Erythroblast (primary cell): ENCODE results near the gene LRCOL1.

ENCODE experiments used
- DNase-seq, 2 experiments: peaks; one replicate each; lab custom pipeline; 2025; lab: John Stamatoyannopoulos, UW
- GATA1 ChIP-seq: IDR thresholded peaks from 2 replicates; pipeline ENCODE4 v1.6.1; 2011; ENCODE audit warnings: low read depth, mild to moderate bottlenecking, control low read depth, low read length, moderate library complexity
- POLR2A ChIP-seq: IDR thresholded peaks from 2 replicates; pipeline ENCODE4 v1.6.1; 2011; ENCODE audit warnings: mild to moderate bottlenecking, low read length

LRCOL1 gene

GRCh38 chr12:132559652-132560363 lies 50.6 kb downstream of the LRCOL1 start:
- peak; percentile 75 to 77 for DNase-seq
- no peak for TF ChIP-seq GATA1
- TF ChIP-seq POLR2A, result no peak

- no peak for DNase-seq
- TF ChIP-seq POLR2A (no peak), GATA1 (no peak)
Measured at GRCh38 chr12:132558861-132559623, 51.3 kb downstream of the LRCOL1 start.

GRCh38 chr12:132558042-132558856 lies 52.1 kb downstream of the LRCOL1 start:
- no peak for DNase-seq
- TF ChIP-seq GATA1 (no peak), POLR2A (no peak)

GRCh38 chr12:132557291-132558015 lies 52.9 kb downstream of the LRCOL1 start:
- DNase-seq, result no peak
- TF ChIP-seq POLR2A, result no peak
- no peak for TF ChIP-seq GATA1

GRCh38 chr12:132556801-132557200 lies 53.6 kb downstream of the LRCOL1 start:
- TF ChIP-seq GATA1 (no peak), POLR2A (no peak)
- DNase-seq, result no peak

- DNase-seq, result no peak
- no peak for TF ChIP-seq POLR2A
- TF ChIP-seq GATA1, result no peak
Measured at GRCh38 chr12:132556216-132556615, 54.2 kb downstream of the LRCOL1 start.

GRCh38 chr12:132555686-132556085 lies 54.7 kb downstream of the LRCOL1 start:
- TF ChIP-seq GATA1 (no peak), POLR2A (no peak)
- DNase-seq, result no peak

GRCh38 chr12:132554845-132555630 lies 55.3 kb downstream of the LRCOL1 start:
- peak; percentile 43 to 49 for DNase-seq

More at GRCh38 chr12:132554845-132555630, 55.3 kb downstream of the LRCOL1 start:
- TF ChIP-seq GATA1, result no peak
- TF ChIP-seq POLR2A, result no peak
